Thyroid gland (tissue), 4 donors: ENCODE results near the gene MRAP. TPM values are rescaled to one million over a fixed set of nuclear protein-coding genes. Genes with fewer than 3 reads are reported as not detected.

Source experiments
- DNase-seq, 2 donors: peaks; one replicate each; pipeline ENCODE4 v3.0.0-alpha.2; 2019
- H3K27ac ChIP-seq, 3 donors: fragments of 200-600 bp; sonication (generic); 1 replicate in 2 of 3; 2 replicates in 1 of 3; pipeline ENCODE4 v1.5.1; 2016 to 2019; ENCODE audit warnings: mild to moderate bottlenecking in 1 of 3, moderate library complexity in 1 of 3
- H3K27me3 ChIP-seq: fragments of 200-600 bp; sonication (generic); one replicate; pipeline ENCODE4 v1.5.1; 2019
- H3K36me3 ChIP-seq, 2 donors: fragments of 200-600 bp; sonication (generic); one replicate each; pipeline ENCODE4 v1.5.1; 2016 to 2019
- H3K4me1 ChIP-seq, 2 donors: fragments of 200-600 bp; sonication (generic); one replicate each; pipeline ENCODE4 v1.5.1; 2017 to 2019
- H3K4me3 ChIP-seq, 3 donors: fragments of 200-600 bp; sonication (generic); replicated peaks in 1 of 3; 1 replicate in 2 of 3; 2 replicates in 1 of 3; pipeline ENCODE4 v1.5.1; 2016; ENCODE audit warnings: mild to moderate bottlenecking in 1 of 3
- H3K9me3 ChIP-seq: fragments of 200-600 bp; sonication (generic); one replicate; pipeline ENCODE4 v1.5.1; 2017
- POLR2A ChIP-seq, 2 donors: fragments of 450-650 bp; IDR thresholded peaks; one replicate each; pipeline ENCODE4 v1.6.1; 2017; ENCODE audit warnings: antibody characterized with exemption in 2 of 2, mild to moderate bottlenecking in 2 of 2, moderate library complexity in 1 of 2
- WGBS, 2 donors: methylation state at CpG; one replicate each; pipeline ENCODE4 v1.1.5; 2017; 5-methylcytosine and 5-hydroxymethylcytosine counted together
- intact Hi-C: fragments of 100-400 bp; cut with DNase I; formaldehyde crosslinking; loops from one replicate; pipeline ENCODE4 v1.15.1; 2023
- total RNA-seq, 4 donors: library from RNA; depleted of rRNA; stranded (reverse); fragments of >200 nt; gene quantifications; one replicate each; pipeline ENCODE4 v1.2.3, GENCODE V29; 2016
- TF ChIP-seq, protein P1 (sequence below), 6 experiments: fragments of 200-600 bp in 3 of 6; fragments of 450-650 bp in 3 of 6; sonication (generic) in 3 of 6; IDR thresholded peaks; one replicate each; pipeline ENCODE4 v1.5.1; 2016 to 2019; ENCODE audit warnings: antibody characterized with exemption in 6 of 6, mild to moderate bottlenecking in 2 of 6, inconsistent platforms in 1 of 6, moderate library complexity in 1 of 6

The MRAP gene
- total RNA-seq, 4 donors from 2014 or later, result not detected

DNA sequence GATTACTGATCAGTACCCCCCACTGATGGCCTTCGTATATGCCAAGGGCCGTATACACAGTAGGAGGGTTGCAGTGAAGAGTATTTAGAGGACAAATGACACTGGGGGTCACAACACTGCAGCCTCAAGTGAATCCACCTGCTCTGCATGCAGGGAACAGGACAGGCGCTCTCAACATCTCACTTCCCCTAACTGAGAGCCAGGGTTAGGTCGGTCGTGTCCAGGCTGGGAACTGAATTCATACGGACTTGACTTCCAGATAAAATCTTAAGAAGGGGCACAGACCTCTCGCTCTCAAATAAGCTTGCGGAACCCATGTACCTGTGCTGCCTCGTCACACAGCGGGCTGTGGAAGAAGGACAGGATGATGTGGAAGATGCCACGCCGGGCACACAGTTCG, 22.8 kb downstream of the MRAP start:
- Histone ChIP-seq H3K9me3 (no peaks in the 10 kb centered on the region), H3K4me1 (peaks cover 6 to 7% of the 10 kb centered on the region in 2 donors), H3K27me3 (no peaks in the 10 kb centered on the region), H3K4me3 (no peak overlapping the region), H3K36me3 (peaks cover 65 to 76% of the 10 kb centered on the region in 2 donors), H3K27ac (no peak overlapping the region)
- intact Hi-C loops, result no loop called here
- DNase-seq, result no peak
- TF ChIP-seq POLR2A (IDR thresholded peaks at IDR 0.05), result no peak
- TF ChIP-seq, protein P1, sequence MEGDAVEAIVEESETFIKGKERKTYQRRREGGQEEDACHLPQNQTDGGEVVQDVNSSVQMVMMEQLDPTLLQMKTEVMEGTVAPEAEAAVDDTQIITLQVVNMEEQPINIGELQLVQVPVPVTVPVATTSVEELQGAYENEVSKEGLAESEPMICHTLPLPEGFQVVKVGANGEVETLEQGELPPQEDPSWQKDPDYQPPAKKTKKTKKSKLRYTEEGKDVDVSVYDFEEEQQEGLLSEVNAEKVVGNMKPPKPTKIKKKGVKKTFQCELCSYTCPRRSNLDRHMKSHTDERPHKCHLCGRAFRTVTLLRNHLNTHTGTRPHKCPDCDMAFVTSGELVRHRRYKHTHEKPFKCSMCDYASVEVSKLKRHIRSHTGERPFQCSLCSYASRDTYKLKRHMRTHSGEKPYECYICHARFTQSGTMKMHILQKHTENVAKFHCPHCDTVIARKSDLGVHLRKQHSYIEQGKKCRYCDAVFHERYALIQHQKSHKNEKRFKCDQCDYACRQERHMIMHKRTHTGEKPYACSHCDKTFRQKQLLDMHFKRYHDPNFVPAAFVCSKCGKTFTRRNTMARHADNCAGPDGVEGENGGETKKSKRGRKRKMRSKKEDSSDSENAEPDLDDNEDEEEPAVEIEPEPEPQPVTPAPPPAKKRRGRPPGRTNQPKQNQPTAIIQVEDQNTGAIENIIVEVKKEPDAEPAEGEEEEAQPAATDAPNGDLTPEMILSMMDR (IDR thresholded peaks at IDR 0.05), result no peak
- 96% methylated on average over 12 to 13 of the region's 13 CpGs for WGBS, 2 donors

DNA sequence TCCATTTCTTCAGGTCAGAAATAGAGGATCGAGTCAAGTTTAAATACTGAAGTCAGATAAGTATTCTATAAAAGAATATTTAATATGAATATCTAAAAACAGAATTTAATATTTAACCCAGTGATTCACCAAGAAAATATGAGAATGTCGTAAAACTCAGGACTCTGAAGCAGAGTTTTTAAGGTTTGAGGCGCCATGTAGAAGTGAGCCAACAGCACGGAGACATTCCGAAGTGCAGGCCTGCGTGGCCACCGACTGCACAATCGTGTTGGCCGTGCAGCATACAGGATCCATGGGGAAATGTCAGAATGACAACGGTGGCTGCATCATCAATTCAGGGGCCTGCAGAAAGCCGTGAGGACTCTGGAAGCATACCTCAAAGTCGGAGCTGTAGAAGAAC, 23.4 kb downstream of the MRAP start:
- no peak for DNase-seq
- intact Hi-C loops, result no loop called here
- TF ChIP-seq, protein P1 (IDR thresholded peaks at IDR 0.05), result no peak
- no peak for TF ChIP-seq POLR2A (IDR thresholded peaks at IDR 0.05)
- Histone ChIP-seq H3K4me1 (peaks cover 6 to 7% of the 10 kb centered on the region in 2 donors), H3K4me3 (no peak overlapping the region), H3K27me3 (no peaks in the 10 kb centered on the region), H3K27ac (no peak overlapping the region), H3K36me3 (peaks cover 59 to 70% of the 10 kb centered on the region in 2 donors), H3K9me3 (no peaks in the 10 kb centered on the region)
- WGBS, 2 donors, result 96% methylated on average over 12 of the region's 12 CpGs

DNA sequence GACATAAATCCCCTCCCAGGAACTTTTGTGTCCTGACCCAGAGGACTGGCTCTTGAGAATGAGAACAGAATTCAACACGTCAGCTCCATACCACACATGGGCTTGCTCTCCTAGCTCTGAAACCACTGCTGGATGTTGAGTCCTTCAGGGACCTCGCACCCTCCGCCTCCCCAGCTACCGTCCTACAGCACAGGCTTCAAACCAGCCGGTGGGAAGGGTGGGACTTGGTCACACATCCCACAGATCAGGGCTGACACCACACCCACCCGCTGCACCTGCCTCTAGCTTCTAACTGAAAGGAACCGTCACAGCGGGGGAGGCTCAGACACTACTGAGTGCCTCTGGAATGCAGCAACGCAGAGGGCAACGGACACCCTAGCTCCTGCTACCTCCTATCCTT, 24.0 kb downstream of the MRAP start:
- WGBS, 2 donors, result 94 to 95% methylated on average over 9 to 10 of the region's 10 CpGs
- no peak for TF ChIP-seq POLR2A (IDR thresholded peaks at IDR 0.05)
- TF ChIP-seq, protein P1 (IDR thresholded peaks at IDR 0.05), result no peak
- intact Hi-C loops, result no loop called here
- H3K4me1 ChIP-seq, result peaks cover 6 to 7% of the 10 kb centered on the region in 2 donors
- no peak overlapping the region for H3K4me3 ChIP-seq
- no peaks in the 10 kb centered on the region for H3K9me3 ChIP-seq
- H3K36me3 ChIP-seq, result peaks cover 53 to 64% of the 10 kb centered on the region in 2 donors
- no peak for DNase-seq
- no peaks in the 10 kb centered on the region for H3K27me3 ChIP-seq
- no peak overlapping the region for H3K27ac ChIP-seq

DNA sequence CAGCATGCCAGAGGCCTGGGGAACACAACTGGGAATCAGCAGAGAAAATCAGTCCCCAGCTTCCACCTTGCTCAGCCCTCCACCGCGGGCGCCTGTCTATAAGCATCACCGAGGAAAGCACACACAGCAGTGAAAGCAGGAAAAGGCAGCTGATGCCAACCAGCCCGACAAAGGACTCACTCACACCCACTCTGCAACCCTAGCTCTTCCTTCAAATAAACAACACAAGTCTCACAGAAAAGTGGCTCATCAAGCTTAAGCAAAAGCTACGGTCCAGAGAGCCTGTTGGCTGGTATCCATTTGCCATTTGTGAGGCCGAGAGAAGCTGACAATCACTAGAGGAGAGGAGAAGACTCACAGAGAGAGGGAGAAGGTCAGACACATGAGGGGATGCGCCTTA, 27.1 kb downstream of the MRAP start:
- no peak overlapping the region for H3K4me3 ChIP-seq
- H3K36me3 ChIP-seq, result peaks cover 37 to 42% of the 10 kb centered on the region in 2 donors
- H3K4me1 ChIP-seq, result peaks cover 6 to 7% of the 10 kb centered on the region in 2 donors
- no peaks in the 10 kb centered on the region for H3K27me3 ChIP-seq
- H3K27ac ChIP-seq, result no peak overlapping the region
- DNase-seq, result peak; percentile 74 to 78
- no peaks in the 10 kb centered on the region for H3K9me3 ChIP-seq
- WGBS, 2 donors, result 51 to 57% methylated on average over 8 of the region's 8 CpGs
- TF ChIP-seq, protein P1 (IDR thresholded peaks at IDR 0.05), result no peak
- no peak for TF ChIP-seq POLR2A (IDR thresholded peaks at IDR 0.05)
- intact Hi-C loops, result no loop called here

DNA sequence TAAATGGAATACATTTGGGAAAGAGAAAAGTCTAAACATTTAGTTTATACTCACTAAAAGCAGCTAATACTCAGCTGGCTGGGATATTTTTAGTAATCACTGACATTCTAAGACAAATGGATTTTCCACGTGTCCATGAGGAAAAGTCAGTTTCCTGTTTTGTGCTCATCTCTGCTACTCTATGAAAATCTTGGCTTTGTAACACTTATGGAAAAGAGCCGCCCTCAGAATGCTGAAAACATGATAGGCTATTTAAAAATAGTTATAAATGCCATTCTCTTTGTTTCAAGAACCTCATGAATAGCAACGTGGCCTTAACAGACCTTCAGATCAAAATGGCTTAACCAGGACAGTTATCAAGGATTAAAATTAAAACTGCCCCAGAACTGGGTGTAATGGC, 29.9 kb downstream of the MRAP start:
- peaks cover 18 to 20% of the 10 kb centered on the region in 2 donors for H3K36me3 ChIP-seq
- intact Hi-C loops, result no loop called here
- whole genome bisulfite sequencing, 2 donors, result 67 to 68% methylated on average over 3 of the region's 3 CpGs

More for the DNA sequence above, 29.9 kb downstream of the MRAP start:
- no peak for DNase-seq
- H3K4me1 ChIP-seq, result peaks cover 6 to 7% of the 10 kb centered on the region in 2 donors
- H3K27me3 ChIP-seq, result no peaks in the 10 kb centered on the region
- TF ChIP-seq, protein P1 (IDR thresholded peaks at IDR 0.05), result no peak
- peak overlapping the region; percentile 34 to 67 (median 50) for H3K27ac ChIP-seq
- H3K4me3 ChIP-seq, result no peak overlapping the region
- H3K9me3 ChIP-seq, result no peaks in the 10 kb centered on the region
